HepG2 (cell line): Measurements from ENCODE around the gene GRM8.

Source experiments
- BRCA1 ChIP-seq: sonication (generic); formaldehyde crosslinking; IDR thresholded peaks from 2 replicates; pipeline ENCODE4 v1.4.0; 2020; ENCODE audit warnings: missing genetic modification reagents
- EZH2 ChIP-seq: conservative IDR thresholded peaks from 2 replicates; pipeline ENCODE4 v1.6.1; 2012; ENCODE audit warnings: mild to moderate bottlenecking, low read depth, low read length, moderate library complexity
- FOXP1 ChIP-seq, 2 experiments: fragments of 450-650 bp in 1 of 2; IDR thresholded peaks; 2 replicates each; pipeline ENCODE4 v1.6.1; 2017 to 2018; ENCODE audit warnings: antibody characterized with exemption in 1 of 2
- MAZ ChIP-seq, 2 experiments: sonication (generic) in 1 of 2; formaldehyde crosslinking in 1 of 2; IDR thresholded peaks; 2 replicates each; pipeline versions ENCODE4 v1.5.0 to v1.6.1; 2012 to 2020; ENCODE audit warnings: low read depth in 2 of 2, mild to moderate bottlenecking in 2 of 2, borderline replicate concordance in 1 of 2, improper control_type of control experiment in 1 of 2, low read length in 1 of 2, missing genetic modification reagents in 1 of 2, moderate library complexity in 1 of 2
- PAWR ChIP-seq: sonication (generic); formaldehyde crosslinking; IDR thresholded peaks from 2 replicates; pipeline ENCODE4 v1.4.0; 2020; ENCODE audit warnings: missing genetic modification reagents, mild to moderate bottlenecking, borderline replicate concordance
- SIN3A ChIP-seq: IDR thresholded peaks from 2 replicates; pipeline ENCODE4 v1.6.1; 2011; ENCODE audit warnings: low read depth, mild to moderate bottlenecking, control low read depth, low read length, borderline replicate concordance
- SMC3 ChIP-seq: IDR thresholded peaks from 2 replicates; pipeline ENCODE4 v1.6.1; 2011; ENCODE audit warnings: low read length, improper control_type of control experiment
- ZBTB49 ChIP-seq: sonication (generic); formaldehyde crosslinking; IDR thresholded peaks from 2 replicates; pipeline ENCODE4 v1.4.0; 2020; ENCODE audit warnings: missing genetic modification reagents, borderline replicate concordance
- ZNF276 ChIP-seq: sonication (generic); formaldehyde crosslinking; IDR thresholded peaks from 2 replicates; pipeline ENCODE4 v1.4.0; 2020; ENCODE audit warnings: mild to moderate bottlenecking, low read depth, missing genetic modification reagents
- ZNF512 ChIP-seq: sonication (generic); formaldehyde crosslinking; IDR thresholded peaks from 2 replicates; pipeline ENCODE4 v1.4.0; 2020; ENCODE audit warnings: mild to moderate bottlenecking, missing genetic modification reagents
- TF ChIP-seq, protein P1 (sequence below): fragments of 450-650 bp; IDR thresholded peaks from 2 replicates; pipeline ENCODE4 v1.6.1; 2017; ENCODE audit warnings: mild to moderate bottlenecking

DNA sequence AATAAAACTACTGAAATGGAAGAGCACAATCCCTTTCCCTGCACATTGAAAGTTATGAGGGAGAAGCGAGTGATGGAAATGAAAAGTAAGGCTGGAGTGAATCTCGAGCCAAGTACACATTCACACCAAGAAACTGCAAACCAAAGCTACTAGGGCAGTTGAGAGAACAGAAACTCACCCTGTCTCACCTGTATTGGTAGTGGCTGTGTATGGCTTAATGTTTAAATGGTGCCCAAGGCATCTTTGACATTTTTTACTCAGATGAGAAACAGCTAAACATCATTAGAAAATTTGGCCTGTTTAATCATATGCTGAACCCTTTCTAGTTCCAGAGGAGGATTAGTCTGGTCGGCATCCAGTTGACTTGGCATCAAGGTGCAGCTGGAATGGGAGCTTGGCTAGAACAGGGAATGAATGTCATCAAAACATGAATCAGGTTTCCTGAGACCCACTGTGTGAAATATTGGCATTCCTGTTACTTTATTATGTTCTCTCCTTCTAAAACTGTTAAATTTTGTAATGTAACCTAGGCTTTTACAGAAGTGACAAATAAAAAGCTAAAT is 840.8 kb downstream of the GRM8 start:
- TF ChIP-seq ZBTB49 (no peak), BRCA1 (CRISPR knock-in tag) (no peak), ZNF276 (no peak), SMC3 (no peak), ZNF512 (CRISPR knock-in tag) (no peak), MAZ (IDR thresholded peaks at IDR 0.05; ENCODE audit: borderline replicate concordance, low read depth, low read length) (no peak), MAZ (CRISPR knock-in tag; IDR thresholded peaks at IDR 0.05; ENCODE audit: low read depth) (no peak), PAWR (no peak), EZH2 (no peak), SIN3A (no peak), FOXP1 (IDR thresholded peaks at IDR 0.05) (no peak), FOXP1 (CRISPR knock-in tag; IDR thresholded peaks at IDR 0.05) (no peak)
- TF ChIP-seq, protein P1, sequence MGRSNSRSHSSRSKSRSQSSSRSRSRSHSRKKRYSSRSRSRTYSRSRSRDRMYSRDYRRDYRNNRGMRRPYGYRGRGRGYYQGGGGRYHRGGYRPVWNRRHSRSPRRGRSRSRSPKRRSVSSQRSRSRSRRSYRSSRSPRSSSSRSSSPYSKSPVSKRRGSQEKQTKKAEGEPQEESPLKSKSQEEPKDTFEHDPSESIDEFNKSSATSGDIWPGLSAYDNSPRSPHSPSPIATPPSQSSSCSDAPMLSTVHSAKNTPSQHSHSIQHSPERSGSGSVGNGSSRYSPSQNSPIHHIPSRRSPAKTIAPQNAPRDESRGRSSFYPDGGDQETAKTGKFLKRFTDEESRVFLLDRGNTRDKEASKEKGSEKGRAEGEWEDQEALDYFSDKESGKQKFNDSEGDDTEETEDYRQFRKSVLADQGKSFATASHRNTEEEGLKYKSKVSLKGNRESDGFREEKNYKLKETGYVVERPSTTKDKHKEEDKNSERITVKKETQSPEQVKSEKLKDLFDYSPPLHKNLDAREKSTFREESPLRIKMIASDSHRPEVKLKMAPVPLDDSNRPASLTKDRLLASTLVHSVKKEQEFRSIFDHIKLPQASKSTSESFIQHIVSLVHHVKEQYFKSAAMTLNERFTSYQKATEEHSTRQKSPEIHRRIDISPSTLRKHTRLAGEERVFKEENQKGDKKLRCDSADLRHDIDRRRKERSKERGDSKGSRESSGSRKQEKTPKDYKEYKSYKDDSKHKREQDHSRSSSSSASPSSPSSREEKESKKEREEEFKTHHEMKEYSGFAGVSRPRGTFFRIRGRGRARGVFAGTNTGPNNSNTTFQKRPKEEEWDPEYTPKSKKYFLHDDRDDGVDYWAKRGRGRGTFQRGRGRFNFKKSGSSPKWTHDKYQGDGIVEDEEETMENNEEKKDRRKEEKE, result no peak
